HG02970 (cell line): ENCODE measurements around the gene SRBD1.

ENCODE experiments used
- ATAC-seq: cut with Tn5 transposase; IDR thresholded peaks from one replicate; pipeline ENCODE4 v1.9.1; 2021; ENCODE audit warnings: mild to moderate bottlenecking, moderate library complexity, moderate number of reproducible peaks; ENCODE audit not compliant: unreplicated experiment, low FRiP score

The SRBD1 gene

DNA sequence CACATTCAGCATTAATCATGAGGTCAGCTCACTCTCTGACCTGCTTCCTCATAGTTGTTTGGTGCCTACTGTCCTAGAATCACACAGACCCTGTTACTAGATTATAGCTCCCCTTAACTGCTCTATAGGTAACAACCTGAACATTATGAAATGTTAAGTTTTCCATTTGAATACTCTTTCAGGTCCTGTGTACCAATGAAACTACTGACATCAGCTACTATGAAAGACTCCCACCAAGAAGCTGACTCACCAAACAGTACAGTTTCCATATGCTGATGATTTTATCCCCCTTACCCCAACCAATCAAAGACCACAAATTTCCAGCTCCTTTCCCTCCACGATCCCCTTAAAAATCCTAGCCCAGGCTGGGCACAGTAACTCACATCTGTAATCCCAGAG, 56.3 kb downstream of the SRBD1 start:
- ATAC-seq: no peak

- ATAC-seq: no peak
Observed at GRCh38 chr2:45554073-45554741, 56.9 kb downstream of the SRBD1 start.

DNA sequence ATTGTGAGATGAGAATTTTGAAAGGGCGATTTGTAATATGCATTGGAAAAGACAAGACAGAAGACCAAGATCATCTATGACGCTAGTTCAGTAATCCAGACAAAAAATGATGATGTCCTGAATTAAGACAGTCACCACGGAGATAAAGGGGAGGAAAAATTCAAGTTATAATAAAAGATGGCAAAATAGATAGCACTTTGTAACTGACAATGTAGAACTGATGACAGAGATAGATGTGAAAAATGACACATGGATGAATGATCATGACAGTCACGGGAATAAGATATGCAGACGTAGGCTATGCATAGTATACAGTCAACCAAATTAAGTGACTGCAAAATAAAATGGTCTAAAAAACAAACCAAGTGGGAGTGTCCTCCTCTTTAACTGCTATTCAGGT, 59.2 kb downstream of the SRBD1 start:
- no peak for ATAC-seq

GRCh38 chr2:45545943-45546342, 65.1 kb downstream of the SRBD1 start:
- no peak for ATAC-seq

DNA sequence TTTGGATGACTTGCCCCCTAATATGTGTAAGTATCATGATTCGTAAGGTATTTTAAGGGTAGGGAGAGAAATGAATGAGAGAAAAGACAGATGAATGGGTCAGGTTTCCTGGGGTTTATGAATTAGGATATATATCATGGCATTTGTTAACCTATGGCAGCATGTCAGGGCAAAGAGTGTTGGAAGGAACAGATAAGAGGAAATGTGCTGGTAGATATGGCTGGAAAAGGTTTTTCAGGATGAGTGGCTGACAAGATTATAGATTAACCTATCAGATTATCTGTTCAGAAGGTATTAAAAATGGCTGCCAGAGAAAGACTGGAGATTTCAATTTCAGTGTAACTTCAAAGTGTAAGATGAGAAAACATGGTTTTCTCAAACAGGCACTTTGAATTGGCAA, 67.8 kb downstream of the SRBD1 start:
- ATAC-seq: no peak

DNA sequence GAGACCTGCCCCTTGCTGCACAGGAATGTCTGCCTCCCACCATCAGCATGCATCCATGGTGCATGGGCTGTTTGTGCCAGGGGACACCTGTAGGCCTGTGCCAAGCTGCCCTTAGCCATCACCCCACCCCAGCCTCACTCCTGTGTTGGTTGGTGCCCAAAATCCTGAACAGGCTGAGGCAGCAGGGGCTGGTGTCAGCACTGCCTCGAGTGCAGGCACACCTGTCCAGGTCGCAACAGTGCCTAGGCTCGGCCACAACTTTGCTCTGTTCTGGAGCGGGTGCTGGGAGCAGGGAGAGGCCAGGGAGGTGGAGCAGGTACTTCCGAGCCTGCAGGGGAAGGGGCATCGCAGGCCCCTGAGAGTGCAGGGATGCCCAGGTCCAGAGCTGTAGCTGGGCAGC, 69.1 kb downstream of the SRBD1 start:
- no peak for ATAC-seq

DNA sequence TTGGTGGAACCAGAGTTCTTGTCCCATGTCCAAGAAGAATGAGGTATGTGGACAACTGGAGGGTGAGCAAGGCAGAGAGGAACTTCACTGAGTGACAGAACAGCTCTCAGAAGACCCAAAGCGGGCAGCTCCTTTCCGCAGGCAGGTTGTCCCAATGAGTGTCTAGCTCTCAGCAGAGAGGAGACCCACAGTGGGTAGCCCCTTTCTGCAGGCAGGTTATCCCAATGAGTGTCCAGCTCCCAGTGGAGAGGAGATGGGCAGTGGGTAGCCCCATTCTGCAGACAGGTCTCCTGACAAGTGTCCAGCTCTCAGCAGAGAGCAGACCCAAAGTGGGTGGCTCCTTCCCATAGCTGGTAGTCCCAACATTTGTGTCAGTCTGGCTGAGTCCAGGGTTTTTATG, 69.6 kb downstream of the SRBD1 start:
- no peak for ATAC-seq

- ATAC-seq: no peak
Observed at GRCh38 chr2:45540942-45541341, 70.1 kb downstream of the SRBD1 start.

- no peak for ATAC-seq
Observed at GRCh38 chr2:45533771-45534170, 77.3 kb downstream of the SRBD1 start.

GRCh38 chr2:45532181-45532580, 78.9 kb downstream of the SRBD1 start:
- no peak for ATAC-seq

- ATAC-seq: no peak
Observed at GRCh38 chr2:45524016-45524415, 87.1 kb downstream of the SRBD1 start.

DNA sequence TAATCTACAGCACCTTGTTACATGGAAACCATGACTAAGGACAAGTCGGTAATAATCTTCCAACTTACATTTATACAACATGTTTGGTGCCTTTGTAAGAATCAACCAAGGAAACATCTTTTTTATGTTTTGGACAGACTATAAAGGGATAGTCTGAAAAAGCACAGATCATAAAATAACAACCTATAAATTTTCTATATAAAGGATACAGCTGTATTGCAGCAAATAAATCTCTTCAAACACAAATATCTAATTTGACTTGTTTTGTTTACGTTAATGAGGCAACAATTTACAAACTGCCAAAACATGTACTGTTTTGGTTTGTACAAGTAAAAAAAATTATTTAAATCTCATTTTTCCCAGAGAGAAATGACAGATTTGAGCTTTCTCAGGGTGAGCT, 92.5 kb downstream of the SRBD1 start:
- no peak for ATAC-seq

DNA sequence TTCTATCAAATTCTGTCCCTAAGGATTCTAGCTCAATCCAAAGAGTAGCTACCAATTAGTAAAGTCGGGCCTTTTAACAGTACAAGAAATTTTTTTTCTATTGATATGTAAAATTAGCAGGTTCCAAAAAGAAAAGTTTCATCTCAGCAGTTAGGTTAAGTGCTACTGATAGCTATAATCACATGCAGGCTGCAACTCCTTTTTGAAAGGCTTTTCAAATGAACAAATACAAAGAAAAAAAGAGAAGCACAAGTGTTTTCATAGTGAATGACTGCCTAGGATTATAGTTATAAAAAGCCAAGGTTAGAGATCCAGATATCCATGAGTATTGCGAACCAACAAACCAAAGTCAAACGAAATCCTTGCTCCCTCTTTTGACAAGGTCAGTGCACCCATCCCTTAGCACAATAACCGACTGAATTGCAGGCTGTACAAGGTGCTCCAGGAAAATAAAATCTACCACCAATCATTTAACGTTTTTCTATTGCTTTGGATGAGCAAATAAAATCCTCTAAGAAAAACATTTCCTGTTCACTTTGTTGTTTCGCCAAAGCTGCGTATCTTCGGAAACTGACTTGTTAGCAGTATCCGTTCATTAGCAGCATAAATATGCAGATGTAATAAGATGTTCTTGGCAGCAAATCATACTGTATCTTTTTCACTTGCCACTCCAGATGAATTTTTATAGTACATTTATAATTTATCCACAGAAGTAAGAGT, 100.2 kb downstream of the SRBD1 start:
- ATAC-seq: no peak

GRCh38 chr2:45506756-45507155, 104.3 kb downstream of the SRBD1 start:
- no peak for ATAC-seq

DNA sequence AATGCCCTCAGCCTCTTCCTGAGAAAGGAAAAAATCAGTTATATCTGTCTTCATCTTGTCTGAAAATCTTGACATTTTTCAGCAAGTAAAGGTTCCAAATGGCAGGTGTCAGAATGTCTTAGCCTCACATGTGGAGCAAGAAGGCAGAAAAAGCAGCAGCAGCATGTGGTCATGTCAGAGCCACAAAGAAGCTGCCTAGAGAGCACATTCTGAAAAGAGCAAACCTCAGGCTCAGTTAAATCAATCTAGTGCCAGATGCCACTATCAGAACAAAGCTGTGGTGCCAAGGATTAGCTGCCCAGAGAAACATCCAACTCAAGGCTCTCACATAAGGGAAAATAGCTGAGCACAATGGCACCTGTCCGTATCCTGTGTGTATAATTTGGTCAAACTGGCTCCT, 105.9 kb downstream of the SRBD1 start:
- no peak for ATAC-seq

DNA sequence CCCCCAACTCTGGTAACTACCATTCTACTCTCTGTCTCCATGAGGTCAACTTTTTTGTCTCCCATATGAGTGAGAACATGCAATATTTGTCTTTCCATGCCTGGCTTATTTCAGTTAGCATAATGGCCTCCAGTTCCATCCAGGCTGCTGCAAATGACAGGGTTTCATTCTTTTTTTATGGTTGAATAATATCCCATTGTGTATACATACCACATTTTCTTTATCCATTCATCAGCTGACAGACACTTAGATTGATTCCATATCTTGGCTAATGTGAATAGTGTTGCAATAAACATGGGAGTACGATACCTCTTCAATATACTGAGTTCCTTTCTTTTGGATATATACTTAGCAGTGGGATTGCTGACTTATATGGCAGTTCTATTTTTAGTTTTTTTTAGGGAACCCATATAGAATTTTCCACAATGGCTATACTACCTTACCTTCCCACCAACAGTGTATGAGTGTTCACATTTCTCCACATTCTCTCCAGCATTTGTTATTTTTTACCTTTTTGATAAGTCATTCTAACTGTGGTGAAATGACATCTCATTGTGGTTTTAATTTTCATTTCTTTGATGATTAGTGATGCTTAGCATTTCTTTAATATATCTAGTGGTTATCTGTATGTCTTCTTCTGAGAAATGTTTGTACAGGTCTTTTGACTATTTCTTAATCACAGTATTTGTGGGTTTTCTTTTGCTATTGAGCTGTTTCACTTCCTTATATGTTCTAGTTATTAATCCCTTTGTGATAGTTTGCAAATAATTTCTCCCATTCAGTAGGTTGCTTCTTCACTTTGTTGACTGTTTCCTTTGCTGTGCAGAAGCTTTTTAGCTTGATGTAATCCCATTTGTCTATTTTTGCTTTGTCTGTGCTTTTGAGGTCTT, 112.2 kb downstream of the SRBD1 start:
- no peak for ATAC-seq

- no peak for ATAC-seq
Observed at GRCh38 chr2:45497355-45497754, 113.7 kb downstream of the SRBD1 start.

DNA sequence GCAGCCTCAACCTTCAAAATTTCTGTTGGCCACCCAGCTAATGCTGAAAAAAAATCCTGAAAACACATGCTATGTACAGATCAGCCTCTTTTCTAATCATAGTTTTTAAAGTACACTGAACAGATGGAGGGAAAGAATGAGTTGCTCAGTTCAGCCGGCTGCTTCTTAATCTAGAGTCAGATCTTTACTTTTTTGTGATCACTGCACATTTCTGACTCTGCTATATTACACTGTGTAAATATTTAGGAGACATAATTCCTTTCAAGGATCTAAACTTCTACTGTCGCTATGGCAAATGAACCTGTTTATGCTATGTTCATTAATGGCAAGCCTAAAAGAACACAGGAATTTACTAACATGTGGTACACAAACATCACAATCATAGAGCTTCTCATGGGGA, 114.2 kb downstream of the SRBD1 start:
- no peak for ATAC-seq

DNA sequence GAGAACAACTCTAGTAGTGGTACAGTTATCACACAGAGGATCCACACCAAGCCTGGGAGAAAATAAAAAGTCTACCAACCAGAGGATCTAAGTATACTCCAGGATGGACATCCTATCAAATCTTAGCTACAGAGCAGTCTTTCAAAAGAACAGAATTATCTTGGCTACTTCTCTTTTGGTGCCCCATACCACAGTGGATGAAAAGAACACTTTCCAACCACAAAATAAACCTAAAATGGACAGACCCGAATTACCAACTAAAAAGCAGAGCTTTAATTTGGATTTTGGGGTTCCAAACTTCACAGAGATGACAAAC, 116.1 kb downstream of the SRBD1 start:
- ATAC-seq: no peak

GRCh38 chr2:45494275-45494977, 116.6 kb downstream of the SRBD1 start:
- ATAC-seq: no peak

DNA sequence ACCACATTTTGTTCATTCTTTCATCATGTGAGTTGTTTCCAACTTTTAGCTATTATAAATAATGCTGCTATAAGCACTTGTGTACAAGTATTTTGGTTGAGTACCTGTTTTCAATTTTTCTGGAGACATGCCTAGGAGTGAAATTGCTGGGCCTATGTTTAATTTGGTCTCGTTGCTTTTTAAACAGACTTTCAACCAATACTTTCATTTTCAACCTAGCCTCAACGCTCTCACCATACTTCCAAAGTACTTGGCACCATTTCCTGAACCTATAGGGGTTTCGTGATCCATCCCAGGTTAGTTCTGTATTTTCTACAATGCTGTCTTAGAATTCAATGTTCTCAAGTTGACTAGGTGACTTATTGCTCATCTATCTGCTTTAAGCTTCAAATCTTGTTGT, 126.1 kb downstream of the SRBD1 start:
- ATAC-seq: no peak
